Measurements from ENCODE around the gene HES6.
A peak's percentile ranks its signal among the peaks of the same experiment; 100 is the strongest.

The HES6 gene

GRCh38 chr2:238233625-238234024, 6.2 kb downstream of the HES6 start:
- DNase-seq (ENCODE audit: low read depth): no peak

GRCh38 chr2:238231809-238232208, 8.0 kb downstream of the HES6 start:
- no peak for DNase-seq (ENCODE audit: low read depth)

- DNase-seq (ENCODE audit: low read depth): peak; percentile 66
Observed at GRCh38 chr2:238231251-238231793, 8.5 kb downstream of the HES6 start.

- DNase-seq (ENCODE audit: low read depth): no peak
Observed at GRCh38 chr2:238230699-238231098, 9.1 kb downstream of the HES6 start.

- DNase-seq (ENCODE audit: low read depth): no peak
Observed at GRCh38 chr2:238228700-238229099, 11.1 kb downstream of the HES6 start.

GRCh38 chr2:238227587-238228032, 12.2 kb downstream of the HES6 start:
- DNase-seq (ENCODE audit: low read depth): no peak

GRCh38 chr2:238226698-238227586, 12.9 kb downstream of the HES6 start:
- no peak for DNase-seq (ENCODE audit: low read depth)

- no peak for DNase-seq (ENCODE audit: low read depth)
Observed at GRCh38 chr2:238225911-238226697, 13.7 kb downstream of the HES6 start.

- no peak for DNase-seq (ENCODE audit: low read depth)
Observed at GRCh38 chr2:238225121-238225520, 14.7 kb downstream of the HES6 start.

- DNase-seq (ENCODE audit: low read depth): no peak
Observed at GRCh38 chr2:238224356-238225035, 15.3 kb downstream of the HES6 start.

GRCh38 chr2:238220892-238221521, 18.8 kb downstream of the HES6 start:
- DNase-seq (ENCODE audit: low read depth): no peak

- DNase-seq (ENCODE audit: low read depth): no peak
Observed at GRCh38 chr2:238220274-238220891, 19.5 kb downstream of the HES6 start.

- DNase-seq (ENCODE audit: low read depth): no peak
Observed at GRCh38 chr2:238216651-238217184, 23.1 kb downstream of the HES6 start.

- no peak for DNase-seq (ENCODE audit: low read depth)
Observed at GRCh38 chr2:238207006-238207405, 32.8 kb downstream of the HES6 start.

- no peak for DNase-seq (ENCODE audit: low read depth)
Observed at GRCh38 chr2:238203973-238204683, 35.7 kb downstream of the HES6 start.

GRCh38 chr2:238203094-238203972, 36.5 kb downstream of the HES6 start, which contains the start of gene ILKAP:
TSS of gene ILKAP (minus strand) at chr2:238203695. CDS start at chr2:238203553, 142 bp downstream.
- DNase-seq (ENCODE audit: low read depth): peak; percentile 87

- DNase-seq (ENCODE audit: low read depth): no peak
Observed at GRCh38 chr2:238202326-238203093, 37.3 kb downstream of the HES6 start.

GRCh38 chr2:238190445-238190844, 49.4 kb downstream of the HES6 start:
- DNase-seq (ENCODE audit: low read depth): no peak

Data from activated T-helper 1 cell treated with Interleukin-2 at 50 U/mL for 16 hours (primary cell).